Neural cell (in vitro differentiated cells): Measurements from ENCODE around the gene SLC16A3. TPM values are rescaled to one million over a fixed set of nuclear protein-coding genes. Genes with fewer than 3 reads are reported as not detected.

Experiments used
- H2AFZ ChIP-seq: fragments of 200-600, 300-800 bp; sonication (generic), shearing (Covaris generic); 2 replicates; pipeline ENCODE4 v1.6.0; 2014; ENCODE audit warnings: low read depth, mild to moderate bottlenecking, antibody characterized with exemption, low read length, moderate library complexity
- H3F3A ChIP-seq: fragments of 200-600 bp; shearing (Covaris generic); 2 replicates; pipeline ENCODE4 v1.6.1; 2016; ENCODE audit warnings: mild to moderate bottlenecking, moderate library complexity, mixed read lengths, antibody characterized with exemption, low read length; ENCODE audit not compliant: insufficient read depth, poor library complexity, severe bottlenecking
- H3K27ac ChIP-seq: fragments of 200-600, 300-800 bp; sonication (generic), shearing (Covaris generic); 2 replicates; pipeline ENCODE4 v1.5.1; 2014; ENCODE audit warnings: mild to moderate bottlenecking, low read length, moderate library complexity
- H3K27me3 ChIP-seq: fragments of 300-800, 200-600 bp; sonication (generic), shearing (Covaris generic); 2 replicates; pipeline ENCODE4 v1.6.0; 2014; ENCODE audit warnings: mild to moderate bottlenecking, low read depth, low read length, moderate library complexity; ENCODE audit not compliant: insufficient read depth
- H3K36me3 ChIP-seq: fragments of 300-800, 200-600 bp; sonication (generic), shearing (Covaris generic); 2 replicates; pipeline ENCODE4 v1.5.1; 2014; ENCODE audit warnings: mild to moderate bottlenecking, antibody characterized with exemption, low read length, moderate library complexity; ENCODE audit not compliant: insufficient read depth
- H3K4me2 ChIP-seq: fragments of 300-800, 200-600 bp; sonication (generic), shearing (Covaris generic); 2 replicates; pipeline ENCODE4 v1.6.0; 2014; ENCODE audit warnings: mild to moderate bottlenecking, low read length
- H3K4me3 ChIP-seq: fragments of 300-800, 200-600 bp; sonication (generic), shearing (Covaris generic); 2 replicates; pipeline ENCODE4 v1.5.1; 2014; ENCODE audit warnings: mild to moderate bottlenecking, low read length, moderate library complexity
- H3K79me2 ChIP-seq: fragments of 200-600 bp; shearing (Covaris generic); replicated peaks from 2 replicates; pipeline ENCODE4 v1.6.0; 2014; ENCODE audit warnings: mild to moderate bottlenecking, low read length, moderate library complexity; ENCODE audit not compliant: insufficient read depth
- H3K9ac ChIP-seq: fragments of 300-800, 200-600 bp; sonication (generic), shearing (Covaris generic); 2 replicates; pipeline ENCODE4 v1.6.1; 2016; ENCODE audit warnings: mild to moderate bottlenecking, low read length, mixed read lengths
- H3K9me2 ChIP-seq: fragments of 200-600 bp; shearing (Covaris generic); 2 replicates; pipeline ENCODE4 v1.6.1; 2016; ENCODE audit warnings: mild to moderate bottlenecking, low read length, mixed read lengths; ENCODE audit not compliant: insufficient read depth
- H3K9me3 ChIP-seq: fragments of 200-600, 300-800 bp; sonication (generic), shearing (Covaris generic); 2 replicates; pipeline ENCODE4 v1.6.1; 2016; ENCODE audit warnings: mild to moderate bottlenecking, mixed run types, low read length, moderate library complexity, mixed read lengths
- H4K20me1 ChIP-seq: fragments of 200-600 bp; shearing (Covaris generic); 2 replicates; pipeline ENCODE4 v1.6.1; 2016; ENCODE audit warnings: mild to moderate bottlenecking, mixed run types; ENCODE audit not compliant: insufficient read depth
- CTCF ChIP-seq: fragments of 450-650 bp; IDR thresholded peaks from 2 replicates; pipeline ENCODE4 v1.5.1; 2014; ENCODE audit warnings: antibody characterized with exemption, mild to moderate bottlenecking, moderate library complexity; ENCODE audit not compliant: poor library complexity, severe bottlenecking
- EP300 ChIP-seq: fragments of 450-650 bp; conservative IDR thresholded peaks from 2 replicates; pipeline ENCODE4 v1.6.1; 2014; ENCODE audit warnings: antibody characterized with exemption, mild to moderate bottlenecking, moderate library complexity; ENCODE audit not compliant: poor library complexity, severe bottlenecking
- EZH2 ChIP-seq: fragments of 200-600, 300-800 bp; shearing (Covaris generic), sonication (generic); IDR thresholded peaks from 2 replicates; pipeline ENCODE4 v1.6.1; 2014; ENCODE audit warnings: antibody characterized with exemption, low read length, borderline replicate concordance, mild to moderate bottlenecking; ENCODE audit not compliant: insufficient read depth, poor library complexity, severe bottlenecking
- MXI1 ChIP-seq: fragments of 450-650 bp; conservative IDR thresholded peaks from 2 replicates; pipeline ENCODE4 v1.6.1; 2014; ENCODE audit warnings: antibody characterized with exemption, mild to moderate bottlenecking; ENCODE audit not compliant: poor library complexity, severe bottlenecking
- POLR2AphosphoS5 ChIP-seq: IDR thresholded peaks from 2 replicates; pipeline ENCODE4 v1.6.1; 2012
- RAD21 ChIP-seq: fragments of 450-650 bp; conservative IDR thresholded peaks from 2 replicates; pipeline ENCODE4 v1.6.1; 2014; ENCODE audit warnings: antibody characterized with exemption, mild to moderate bottlenecking, moderate library complexity
- SMC3 ChIP-seq: fragments of 450-650 bp; conservative IDR thresholded peaks from 2 replicates; pipeline ENCODE4 v1.6.1; 2014; ENCODE audit warnings: antibody characterized with exemption, mild to moderate bottlenecking, moderate library complexity; ENCODE audit not compliant: poor library complexity
- TAF1 ChIP-seq: IDR thresholded peaks from 2 replicates; pipeline ENCODE4 v1.6.1; 2012; ENCODE audit warnings: low read depth
- polyA plus RNA-seq: library from polyadenylated mRNA; depleted of rRNA; stranded (reverse); fragments of >200 nt; gene quantifications from 2 replicates; pipeline ENCODE4 v1.2.3, GENCODE V29; 2014
- TF ChIP-seq, protein P1 (sequence below): IDR thresholded peaks from 2 replicates; pipeline ENCODE4 v1.6.1; 2012; ENCODE audit warnings: borderline replicate concordance

The SLC16A3 gene
- polyA plus RNA-seq, 1 donor from 2014 or later, result 0.56 TPM

- Histone ChIP-seq H2AFZ (no peak overlapping the region), H4K20me1 (no peaks in the 10 kb centered on the region), H3K4me2 (no peak overlapping the region), H3F3A (no peaks in the 10 kb centered on the region), H3K9me2 (no peaks in the 10 kb centered on the region), H3K27ac (no peak overlapping the region), H3K27me3 (no peaks in the 10 kb centered on the region), H3K36me3 (no peaks in the 10 kb centered on the region), H3K79me2 (no peaks in the 10 kb centered on the region), H3K9ac (no peak overlapping the region), H3K9me3 (no peaks in the 10 kb centered on the region), H3K4me3 (no peak overlapping the region)
- TF ChIP-seq EP300 (no peak), SMC3 (no peak), MXI1 (no peak), POLR2AphosphoS5 (no peak), TAF1 (no peak), RAD21 (no peak), CTCF (no peak)
- TF ChIP-seq, protein P1, sequence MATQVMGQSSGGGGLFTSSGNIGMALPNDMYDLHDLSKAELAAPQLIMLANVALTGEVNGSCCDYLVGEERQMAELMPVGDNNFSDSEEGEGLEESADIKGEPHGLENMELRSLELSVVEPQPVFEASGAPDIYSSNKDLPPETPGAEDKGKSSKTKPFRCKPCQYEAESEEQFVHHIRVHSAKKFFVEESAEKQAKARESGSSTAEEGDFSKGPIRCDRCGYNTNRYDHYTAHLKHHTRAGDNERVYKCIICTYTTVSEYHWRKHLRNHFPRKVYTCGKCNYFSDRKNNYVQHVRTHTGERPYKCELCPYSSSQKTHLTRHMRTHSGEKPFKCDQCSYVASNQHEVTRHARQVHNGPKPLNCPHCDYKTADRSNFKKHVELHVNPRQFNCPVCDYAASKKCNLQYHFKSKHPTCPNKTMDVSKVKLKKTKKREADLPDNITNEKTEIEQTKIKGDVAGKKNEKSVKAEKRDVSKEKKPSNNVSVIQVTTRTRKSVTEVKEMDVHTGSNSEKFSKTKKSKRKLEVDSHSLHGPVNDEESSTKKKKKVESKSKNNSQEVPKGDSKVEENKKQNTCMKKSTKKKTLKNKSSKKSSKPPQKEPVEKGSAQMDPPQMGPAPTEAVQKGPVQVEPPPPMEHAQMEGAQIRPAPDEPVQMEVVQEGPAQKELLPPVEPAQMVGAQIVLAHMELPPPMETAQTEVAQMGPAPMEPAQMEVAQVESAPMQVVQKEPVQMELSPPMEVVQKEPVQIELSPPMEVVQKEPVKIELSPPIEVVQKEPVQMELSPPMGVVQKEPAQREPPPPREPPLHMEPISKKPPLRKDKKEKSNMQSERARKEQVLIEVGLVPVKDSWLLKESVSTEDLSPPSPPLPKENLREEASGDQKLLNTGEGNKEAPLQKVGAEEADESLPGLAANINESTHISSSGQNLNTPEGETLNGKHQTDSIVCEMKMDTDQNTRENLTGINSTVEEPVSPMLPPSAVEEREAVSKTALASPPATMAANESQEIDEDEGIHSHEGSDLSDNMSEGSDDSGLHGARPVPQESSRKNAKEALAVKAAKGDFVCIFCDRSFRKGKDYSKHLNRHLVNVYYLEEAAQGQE, result no peak
These were observed 24.9 kb upstream of the SLC16A3 start for GRCh38 chr17:82203920-82204319.

GRCh38 chr17:82204831-82205719 lies 23.8 kb upstream of the SLC16A3 start:
- no peak for TF ChIP-seq MXI1
- TF ChIP-seq POLR2AphosphoS5, result no peak
- TF ChIP-seq RAD21, result no peak
- TF ChIP-seq CTCF, result no peak
- no peak for TF ChIP-seq EP300
- no peak for TF ChIP-seq EZH2
- no peak for TF ChIP-seq SMC3
- TF ChIP-seq, protein P1, result no peak
- Histone ChIP-seq H3K9me3 (no peaks in the 10 kb centered on the region), H3K27ac (no peak overlapping the region), H4K20me1 (no peaks in the 10 kb centered on the region), H3F3A (no peaks in the 10 kb centered on the region), H3K4me3 (no peak overlapping the region), H3K9ac (peak overlapping the region; percentile 34), H3K9me2 (no peaks in the 10 kb centered on the region), H3K4me2 (no peak overlapping the region), H3K79me2 (peaks cover 4% of the 10 kb centered on the region), H3K36me3 (no peaks in the 10 kb centered on the region), H2AFZ (no peak overlapping the region), H3K27me3 (no peaks in the 10 kb centered on the region)
